ENCODE data around the gene KRTAP2-4. TPM values are rescaled to one million over a fixed set of nuclear protein-coding genes. Genes with fewer than 3 reads are reported as not detected.
"Not testable (repeated sequence)": the region's sequence is repeated elsewhere in the genome, so short reads cannot be mapped to it uniquely, and the experiment has no call there.

The KRTAP2-4 gene
- total RNA-seq, 1 donor from 2014 or later, result not detected

GRCh38 chr17:41048441-41048840, 17.2 kb downstream of the KRTAP2-4 start:
- Mint-ChIP-seq H3K36me3 (no peaks in the 10 kb centered on the region), H3K4me3 (peak overlapping the region; percentile 20), H3K9me3 (peaks cover 9% of the 10 kb centered on the region), H3K27ac (peak overlapping the region; percentile 48), H3K4me1 (ENCODE audit: unreplicated experiment) (peaks cover 11% of the 10 kb centered on the region), H3K27me3 (no peaks in the 10 kb centered on the region)
- no peak for DNase-seq (ENCODE audit: extremely low spot score, unreplicated experiment)
- no peak for TF ChIP-seq CTCF (conservative IDR thresholded peaks at IDR 0.05)

- H3K27me3 Mint-ChIP-seq; H3K9me3 Mint-ChIP-seq; H3K4me3 Mint-ChIP-seq; DNase-seq (ENCODE audit: extremely low spot score, unreplicated experiment); H3K27ac Mint-ChIP-seq; H3K36me3 Mint-ChIP-seq: not testable (repeated sequence)
- peaks cover 11% of the 10 kb centered on the region for H3K4me1 Mint-ChIP-seq (ENCODE audit: unreplicated experiment)
These were observed 18.8 kb downstream of the KRTAP2-4 start, which contains the start of gene KRTAP2-1 for GRCh38 chr17:41046735-41047465. KRTAP2-1 (minus strand) TSS chr17:41047316; CDS start chr17:41047267, 49 bp downstream.

- no peaks in the 10 kb centered on the region for H3K36me3 Mint-ChIP-seq
These were observed 22.7 kb downstream of the KRTAP2-4 start for GRCh38 chr17:41042953-41043352.

GRCh38 chr17:41040783-41041571, 24.7 kb downstream of the KRTAP2-4 start, which contains the start of gene KRTAP1-1:
KRTAP1-1 (minus strand) TSS chr17:41041450; CDS start chr17:41041397, 53 bp downstream.
- not testable (repeated sequence) for H3K4me1 Mint-ChIP-seq (ENCODE audit: unreplicated experiment); H3K27me3 Mint-ChIP-seq; H3K9me3 Mint-ChIP-seq; H3K36me3 Mint-ChIP-seq; DNase-seq (ENCODE audit: extremely low spot score, unreplicated experiment); H3K27ac Mint-ChIP-seq; H3K4me3 Mint-ChIP-seq

More at GRCh38 chr17:41042953-41043352, 22.7 kb downstream of the KRTAP2-4 start:
- H3K27me3 Mint-ChIP-seq, result no peaks in the 10 kb centered on the region
- no peaks in the 10 kb centered on the region for H3K4me1 Mint-ChIP-seq (ENCODE audit: unreplicated experiment)
- peaks cover 5% of the 10 kb centered on the region for H3K9me3 Mint-ChIP-seq
- no peak overlapping the region for H3K27ac Mint-ChIP-seq
- H3K4me3 Mint-ChIP-seq, result no peak overlapping the region
- no peak for TF ChIP-seq CTCF (conservative IDR thresholded peaks at IDR 0.05)
- no peak for DNase-seq (ENCODE audit: extremely low spot score, unreplicated experiment)

- H3K4me3 Mint-ChIP-seq, result no peak overlapping the region
- H3K27ac Mint-ChIP-seq, result no peak overlapping the region
These were observed 27.8 kb downstream of the KRTAP2-4 start for GRCh38 chr17:41037853-41038350.

GRCh38 chr17:41034346-41034935, 31.2 kb downstream of the KRTAP2-4 start, which contains the start of gene KRTAP1-3:
KRTAP1-3 (minus strand) TSS chr17:41034874; CDS start chr17:41034821, 53 bp downstream.
- H3K4me1 Mint-ChIP-seq (ENCODE audit: unreplicated experiment); H3K27me3 Mint-ChIP-seq; H3K27ac Mint-ChIP-seq; H3K4me3 Mint-ChIP-seq; H3K36me3 Mint-ChIP-seq; DNase-seq (ENCODE audit: extremely low spot score, unreplicated experiment); H3K9me3 Mint-ChIP-seq: not testable (repeated sequence)

More at GRCh38 chr17:41037853-41038350, 27.8 kb downstream of the KRTAP2-4 start:
- H3K9me3 Mint-ChIP-seq, result no peaks in the 10 kb centered on the region
- H3K27me3 Mint-ChIP-seq, result no peaks in the 10 kb centered on the region
- H3K4me1 Mint-ChIP-seq (ENCODE audit: unreplicated experiment), result no peaks in the 10 kb centered on the region
- DNase-seq (ENCODE audit: extremely low spot score, unreplicated experiment), result no peak
- no peak for TF ChIP-seq CTCF (conservative IDR thresholded peaks at IDR 0.05)
- no peaks in the 10 kb centered on the region for H3K36me3 Mint-ChIP-seq
